Retinal pigment epithelial cell (primary cell): ENCODE results near the gene DES.

ENCODE experiments used
- DNase-seq: peaks from one replicate; pipeline ENCODE4 v3.0.0-alpha.2; 2010; ENCODE audit warnings: low read depth
- H3K4me3 ChIP-seq: 2 replicates; pipeline ENCODE4 v1.5.1; 2011; ENCODE audit warnings: mild to moderate bottlenecking, low read length, control low read depth, moderate library complexity
- TF ChIP-seq, protein P1 (sequence below): conservative IDR thresholded peaks from 2 replicates; pipeline ENCODE4 v1.5.1; 2011; ENCODE audit warnings: low read depth, low read length, control low read depth, inconsistent platforms

DES gene

DNA sequence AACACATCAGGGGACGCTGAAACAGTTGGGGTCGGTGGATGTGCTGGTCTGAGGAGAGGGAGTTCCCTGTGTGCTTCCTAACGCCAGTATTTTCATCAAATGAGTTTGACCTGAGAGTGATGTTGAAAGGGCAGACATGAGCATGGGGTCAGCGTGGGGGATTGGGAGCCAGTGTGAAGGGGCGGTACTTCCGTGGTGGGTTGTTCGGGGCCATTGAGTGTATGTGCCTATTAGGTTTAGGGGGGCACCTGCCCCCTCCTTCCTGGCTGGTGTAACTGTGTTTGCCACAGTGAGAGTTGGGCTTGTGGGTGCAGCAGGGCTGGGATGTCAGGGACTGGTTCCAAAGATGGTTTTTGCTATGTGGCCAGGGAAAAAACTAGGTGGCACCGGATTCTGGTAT is 40.8 kb downstream of the DES start:
- TF ChIP-seq, protein P1, sequence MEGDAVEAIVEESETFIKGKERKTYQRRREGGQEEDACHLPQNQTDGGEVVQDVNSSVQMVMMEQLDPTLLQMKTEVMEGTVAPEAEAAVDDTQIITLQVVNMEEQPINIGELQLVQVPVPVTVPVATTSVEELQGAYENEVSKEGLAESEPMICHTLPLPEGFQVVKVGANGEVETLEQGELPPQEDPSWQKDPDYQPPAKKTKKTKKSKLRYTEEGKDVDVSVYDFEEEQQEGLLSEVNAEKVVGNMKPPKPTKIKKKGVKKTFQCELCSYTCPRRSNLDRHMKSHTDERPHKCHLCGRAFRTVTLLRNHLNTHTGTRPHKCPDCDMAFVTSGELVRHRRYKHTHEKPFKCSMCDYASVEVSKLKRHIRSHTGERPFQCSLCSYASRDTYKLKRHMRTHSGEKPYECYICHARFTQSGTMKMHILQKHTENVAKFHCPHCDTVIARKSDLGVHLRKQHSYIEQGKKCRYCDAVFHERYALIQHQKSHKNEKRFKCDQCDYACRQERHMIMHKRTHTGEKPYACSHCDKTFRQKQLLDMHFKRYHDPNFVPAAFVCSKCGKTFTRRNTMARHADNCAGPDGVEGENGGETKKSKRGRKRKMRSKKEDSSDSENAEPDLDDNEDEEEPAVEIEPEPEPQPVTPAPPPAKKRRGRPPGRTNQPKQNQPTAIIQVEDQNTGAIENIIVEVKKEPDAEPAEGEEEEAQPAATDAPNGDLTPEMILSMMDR = no peak
- no peak for DNase-seq
- no peak overlapping the region for H3K4me3 ChIP-seq

- H3K4me3 ChIP-seq = no peak overlapping the region
- TF ChIP-seq, protein P1 = peak; percentile 98
- DNase-seq = no peak
Measured at GRCh38 chr2:219459460-219460311, 41.5 kb downstream of the DES start.

DNA sequence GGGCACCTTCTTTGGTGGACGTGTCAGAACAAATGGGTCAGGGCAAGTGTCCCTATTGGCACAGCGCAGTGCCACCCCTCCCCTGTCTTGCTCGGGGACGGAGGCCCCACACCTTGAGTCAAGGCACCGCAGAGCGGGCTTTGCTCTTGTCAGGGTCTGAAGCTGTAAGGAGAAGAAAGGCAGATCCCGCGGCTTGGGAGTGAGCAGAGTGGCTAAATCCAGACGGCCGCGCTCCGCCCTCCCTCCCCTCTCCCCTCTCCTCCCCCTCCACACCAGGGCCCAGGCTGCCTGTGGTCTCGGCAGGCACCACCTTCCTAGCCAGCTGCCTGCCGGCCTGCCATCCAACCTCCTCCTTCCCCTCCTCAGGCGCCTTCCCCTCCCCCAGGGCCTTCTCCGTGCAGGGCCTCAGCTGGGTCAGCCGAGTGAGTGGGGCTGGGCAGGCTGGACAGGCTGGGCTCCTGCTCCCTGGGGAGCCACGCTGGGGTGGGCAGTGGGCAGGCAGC is 42.3 kb downstream of the DES start:
- no peak for DNase-seq
- TF ChIP-seq, protein P1 = no peak

GRCh38 chr2:219461047-219461514 is 42.9 kb downstream of the DES start:
- H3K4me3 ChIP-seq = no peak overlapping the region
- DNase-seq = no peak

More for the DNA sequence above, 42.3 kb downstream of the DES start:
- peak overlapping the region; percentile 7 for H3K4me3 ChIP-seq

GRCh38 chr2:219461669-219462068 is 43.5 kb downstream of the DES start:
- H3K4me3 ChIP-seq = no peak overlapping the region
- no peak for DNase-seq
- TF ChIP-seq, protein P1 = no peak

More at GRCh38 chr2:219461047-219461514, 42.9 kb downstream of the DES start:
- TF ChIP-seq, protein P1 = no peak

GRCh38 chr2:219462349-219462748 is 44.2 kb downstream of the DES start:
- no peak overlapping the region for H3K4me3 ChIP-seq
- no peak for DNase-seq
- TF ChIP-seq, protein P1 = no peak
